ENCODE measurements around the gene CLIP1. TPM values are rescaled to one million over a fixed set of nuclear protein-coding genes. Genes with fewer than 3 reads are reported as not detected.
A peak's percentile ranks its signal among the peaks of the same experiment; 100 is the strongest.
"Not testable (repeated sequence)": the region's sequence is repeated elsewhere in the genome, so short reads cannot be mapped to it uniquely, and the experiment has no call there.

CLIP1 gene
- polyA plus RNA-seq, 12 donors, result 17.6 to 51.9 (median 24.4) TPM; not detected in 1

- DNase-seq, result not testable (repeated sequence)
Observed at GRCh38 chr12:122260735-122261134, 161.7 kb downstream of the CLIP1 start.

- not testable (repeated sequence) for DNase-seq
Observed at GRCh38 chr12:122258939-122259338, 163.5 kb downstream of the CLIP1 start.

GRCh38 chr12:122258462-122258861, 164.0 kb downstream of the CLIP1 start:
- DNase-seq, result not testable (repeated sequence)

GRCh38 chr12:122250536-122250935, 171.9 kb downstream of the CLIP1 start:
- DNase-seq, result no peak

GRCh38 chr12:122250047-122250446, 172.4 kb downstream of the CLIP1 start:
- no peak for DNase-seq

- DNase-seq, result no peak
Observed at GRCh38 chr12:122245553-122245952, 176.9 kb downstream of the CLIP1 start.

GRCh38 chr12:122244565-122245371, 177.7 kb downstream of the CLIP1 start:
- no peak for DNase-seq

GRCh38 chr12:122243965-122244364, 178.5 kb downstream of the CLIP1 start:
- DNase-seq, result no peak

GRCh38 chr12:122238861-122239260, 183.6 kb downstream of the CLIP1 start:
- DNase-seq, result no peak

- no peak for DNase-seq
Observed at GRCh38 chr12:122235741-122236140, 186.7 kb downstream of the CLIP1 start.

- no peak for DNase-seq
Observed at GRCh38 chr12:122232691-122233090, 189.8 kb downstream of the CLIP1 start.

- DNase-seq, result no peak
Observed at GRCh38 chr12:122230798-122231197, 191.7 kb downstream of the CLIP1 start.

GRCh38 chr12:122228092-122228491, 194.4 kb downstream of the CLIP1 start:
- DNase-seq, result no peak

GRCh38 chr12:122227341-122227740, 195.1 kb downstream of the CLIP1 start:
- no peak for DNase-seq

- DNase-seq, result no peak
Observed at GRCh38 chr12:122226366-122227125, 195.9 kb downstream of the CLIP1 start.

- DNase-seq, result peak; percentile 99
Observed at GRCh38 chr12:122225683-122226365, 196.6 kb downstream of the CLIP1 start, which contains the start of gene DIABLO. TSS of gene DIABLO (minus strand) at chr12:122226052. CDS start at chr12:122226014, 38 bp downstream.

Other genes with a start within 250 kb of the CLIP1 start
- gene IL31, start 248.4 kb downstream of the CLIP1 start, polyA plus RNA-seq (ENCODE audit: insufficient read length in 12 of 12), result not detected
- under 1 TPM in 9 of 12 donors, not detected in 3; 0.19 to 0.97 (median 0.32) TPM for gene LRRC43, start 239.5 kb downstream of the CLIP1 start, polyA plus RNA-seq (ENCODE audit: insufficient read length in 12 of 12)
- gene B3GNT4, start 219.0 kb downstream of the CLIP1 start, polyA plus RNA-seq (ENCODE audit: insufficient read length in 12 of 12), result 1 to 10 TPM in 1 of 12 donors, under 1 TPM in 7, not detected in 4; 0.17 to 2.6 (median 0.52) TPM
- gene DIABLO, start 196.6 kb downstream of the CLIP1 start, polyA plus RNA-seq (ENCODE audit: insufficient read length in 12 of 12), result 10 to 100 TPM in 11 of 12 donors, not detected in 1; 28.3 to 44.7 (median 42.3) TPM
- gene VPS33A, start 156.2 kb downstream of the CLIP1 start, polyA plus RNA-seq (ENCODE audit: insufficient read length in 12 of 12), result 10 to 100 TPM in 11 of 12 donors, not detected in 1; 10.9 to 27.8 (median 14.1) TPM
- 10 to 100 TPM in 11 of 12 donors, not detected in 1; 20.8 to 39.3 (median 28.8) TPM for gene ZCCHC8, start 78.3 kb upstream of the CLIP1 start, polyA plus RNA-seq (ENCODE audit: insufficient read length in 12 of 12)
- 100 to 1,000 TPM in 10 of 12 donors, 10 to 100 TPM in 1, not detected in 1; 87.0 to 216 (median 122) TPM for gene RSRC2, start 104.3 kb upstream of the CLIP1 start, polyA plus RNA-seq (ENCODE audit: insufficient read length in 12 of 12)
- 10 to 100 TPM in 11 of 12 donors, not detected in 1; 11.9 to 58.7 (median 22.7) TPM for gene KNTC1, start 104.6 kb upstream of the CLIP1 start, polyA plus RNA-seq (ENCODE audit: insufficient read length in 12 of 12)

Measured in muscle of arm (tissue), 12 donors.